Pons (tissue), 1 donor: ENCODE results near the gene TTC39A.

ENCODE experiments used
- DNase-seq: peaks from one replicate; pipeline ENCODE4 v3.0.0-alpha.2; 2016; ENCODE audit warnings: low spot score

TTC39A gene

GRCh38 chr1:51330331-51331201 lies at the start of gene TTC39A:
Gene TTC39A (minus strand): TSS chr1:51330562. CDS start chr1:51330477, 85 bp downstream.
- no peak for DNase-seq

GRCh38 chr1:51378871-51379270 lies 48.5 kb upstream of the TTC39A start:
- DNase-seq = no peak

- DNase-seq = no peak
These were observed 43.5 kb upstream of the TTC39A start for GRCh38 chr1:51373898-51374297.

- no peak for DNase-seq
These were observed 42.2 kb upstream of the TTC39A start for GRCh38 chr1:51372561-51372960.

- no peak for DNase-seq
These were observed 38.8 kb upstream of the TTC39A start for GRCh38 chr1:51369171-51369570.

GRCh38 chr1:51365774-51366173 lies 35.4 kb upstream of the TTC39A start:
- no peak for DNase-seq

GRCh38 chr1:51359879-51360278 lies 29.5 kb upstream of the TTC39A start:
- no peak for DNase-seq

GRCh38 chr1:51355382-51355781 lies 25.0 kb upstream of the TTC39A start:
- no peak for DNase-seq

- no peak for DNase-seq
These were observed 24.1 kb upstream of the TTC39A start for GRCh38 chr1:51354416-51354815.

- no peak for DNase-seq
These were observed 21.5 kb upstream of the TTC39A start for GRCh38 chr1:51351907-51352306.

- DNase-seq = no peak
These were observed 19.5 kb upstream of the TTC39A start for GRCh38 chr1:51349862-51350261.

- DNase-seq = no peak
These were observed 17.8 kb upstream of the TTC39A start for GRCh38 chr1:51348147-51348527.

GRCh38 chr1:51347398-51348146 lies 17.2 kb upstream of the TTC39A start:
- DNase-seq = no peak

GRCh38 chr1:51346086-51346942 lies 16.0 kb upstream of the TTC39A start:
- no peak for DNase-seq

- DNase-seq = no peak
These were observed 14.9 kb upstream of the TTC39A start for GRCh38 chr1:51345300-51345687.

GRCh38 chr1:51344602-51345299 lies 14.4 kb upstream of the TTC39A start:
- DNase-seq = no peak

GRCh38 chr1:51344276-51344601 lies 13.9 kb upstream of the TTC39A start:
- DNase-seq = no peak

GRCh38 chr1:51343624-51344023 lies 13.3 kb upstream of the TTC39A start:
- DNase-seq = no peak

- DNase-seq = no peak
These were observed 12.3 kb upstream of the TTC39A start for GRCh38 chr1:51342591-51343206.

- no peak for DNase-seq
These were observed 11.6 kb upstream of the TTC39A start for GRCh38 chr1:51341876-51342496.

GRCh38 chr1:51340380-51340779 lies 10.0 kb upstream of the TTC39A start:
- DNase-seq = no peak
